Activated naive CD4-positive, alpha-beta T cell treated with anti-CD3 and anti-CD28 coated beads, Interleukin-2, amount 10 ng/mL, durations not matched to agents 7 days and 5 days (primary cell): Measurements from ENCODE around the gene TRIM59.

Experiments
- CTCF ChIA-PET: fragments of 350-600 bp; sonication (Branson Sonifier 250); formaldehyde crosslinking; loops from one replicate; lab custom pipeline; 2021; ENCODE audit warnings: antibody characterized with exemption; lab: Charles Lee
- DNase-seq: peaks from one replicate; pipeline ENCODE4 v3.0.0-alpha.2; 2020
- H3K27ac Mint-ChIP-seq: one replicate; pipeline ENCODE4 v1.8.0; 2021; ENCODE audit warnings: mild to moderate bottlenecking, moderate library complexity, mixed read lengths
- H3K27me3 Mint-ChIP-seq: one replicate; pipeline ENCODE4 v1.8.0; 2021; ENCODE audit warnings: mild to moderate bottlenecking, mixed read lengths
- H3K36me3 Mint-ChIP-seq: one replicate; pipeline ENCODE4 v1.8.0; 2021; ENCODE audit warnings: mixed read lengths
- H3K4me1 Mint-ChIP-seq: one replicate; pipeline ENCODE4 v1.8.0; 2021; ENCODE audit warnings: mixed read lengths
- H3K4me3 Mint-ChIP-seq: one replicate; pipeline ENCODE4 v1.8.0; 2021; ENCODE audit warnings: mild to moderate bottlenecking, moderate library complexity, mixed read lengths
- H3K9me3 Mint-ChIP-seq: one replicate; pipeline ENCODE4 v1.8.0; 2021; ENCODE audit warnings: mixed read lengths

The TRIM59 gene

GRCh38 chr3:160403796-160404470 lies 45.7 kb downstream of the TRIM59 start:
- Mint-ChIP-seq H3K27ac (peak overlapping the region; percentile 90), H3K9me3 (no peaks in the 10 kb centered on the region), H3K36me3 (peaks cover 61% of the 10 kb centered on the region), H3K4me3 (peak overlapping the region; percentile 91), H3K27me3 (peaks cover 6% of the 10 kb centered on the region), H3K4me1 (peaks cover 59% of the 10 kb centered on the region)
- CTCF ChIA-PET = no interaction called here
- no peak for DNase-seq

GRCh38 chr3:160403028-160403545 lies 46.5 kb downstream of the TRIM59 start:
- Mint-ChIP-seq H3K27me3 (peaks cover 6% of the 10 kb centered on the region), H3K4me3 (peak overlapping the region; percentile 91), H3K27ac (peak overlapping the region; percentile 90), H3K9me3 (no peaks in the 10 kb centered on the region), H3K4me1 (peaks cover 58% of the 10 kb centered on the region), H3K36me3 (peaks cover 55% of the 10 kb centered on the region)
- CTCF ChIA-PET = no interaction called here
- no peak for DNase-seq

- Mint-ChIP-seq H3K27ac (peak overlapping the region; percentile 83), H3K27me3 (peaks cover 6% of the 10 kb centered on the region), H3K4me3 (peak overlapping the region; percentile 91), H3K9me3 (no peaks in the 10 kb centered on the region), H3K4me1 (peaks cover 58% of the 10 kb centered on the region), H3K36me3 (peaks cover 51% of the 10 kb centered on the region)
- no peak for DNase-seq
- CTCF ChIA-PET = interaction anchor here (1.1 kb wide), 2 partner anchors 8 to 10 kb away, joined by 4 read pairs; no protein-coding TSS in a partner anchor
These were observed 47.2 kb downstream of the TRIM59 start for GRCh38 chr3:160402221-160403027.

- Mint-ChIP-seq H3K36me3 (peaks cover 46% of the 10 kb centered on the region), H3K4me1 (peaks cover 58% of the 10 kb centered on the region), H3K9me3 (no peaks in the 10 kb centered on the region), H3K27me3 (peaks cover 6% of the 10 kb centered on the region), H3K4me3 (peak overlapping the region; percentile 91), H3K27ac (peak overlapping the region; percentile 93)
- CTCF ChIA-PET = interaction anchor here (1.1 kb wide), 3 partner anchors 9 to 14 kb away, joined by 3 to 4 read pairs (median 4); no protein-coding TSS in a partner anchor
- DNase-seq = peak; percentile 28
These were observed 48.1 kb downstream of the TRIM59 start for GRCh38 chr3:160401291-160402095.

GRCh38 chr3:160400702-160401150 lies 48.9 kb downstream of the TRIM59 start:
- peak overlapping the region; percentile 91 for H3K4me3 Mint-ChIP-seq
- H3K27me3 Mint-ChIP-seq = peaks cover 6% of the 10 kb centered on the region
- CTCF ChIA-PET = interaction anchor here (1.1 kb wide), 1 partner anchor 15 kb away, joined by 3 read pairs; no protein-coding TSS in a partner anchor
- H3K4me1 Mint-ChIP-seq = peaks cover 54% of the 10 kb centered on the region
- H3K9me3 Mint-ChIP-seq = no peaks in the 10 kb centered on the region
- H3K27ac Mint-ChIP-seq = peak overlapping the region; percentile 99
- peak; percentile 40 for DNase-seq
- peaks cover 42% of the 10 kb centered on the region for H3K36me3 Mint-ChIP-seq

- Mint-ChIP-seq H3K27ac (peak overlapping the region; percentile 99), H3K36me3 (peaks cover 42% of the 10 kb centered on the region), H3K27me3 (peaks cover 6% of the 10 kb centered on the region), H3K4me1 (peaks cover 56% of the 10 kb centered on the region), H3K9me3 (no peaks in the 10 kb centered on the region), H3K4me3 (peak overlapping the region; percentile 91)
- CTCF ChIA-PET = interaction anchor here (0.8 to 2.1 kb wide), 2 partner anchors 13 to 49 kb away, joined by 3 to 9 read pairs; partner anchors contain the start of gene TRIM59
- DNase-seq = peak; percentile 62
These were observed 49.4 kb downstream of the TRIM59 start for GRCh38 chr3:160400030-160400701.

- Mint-ChIP-seq H3K4me3 (peak within 1 kb of the TSS; percentile 91), H3K9me3 (no peaks in the 10 kb centered on the region)
These were observed 50.2 kb downstream of the TRIM59 start, which contains the start of the genes IFT80 and SMC4 for GRCh38 chr3:160399125-160400029. Gene IFT80 (minus strand): TSS chr3:160399225. CDS start chr3:160384600, 14,625 bp downstream. Gene SMC4 (plus strand): TSS chr3:160399650. CDS start chr3:160400827, 1,177 bp downstream.

GRCh38 chr3:160398820-160399124 lies 50.8 kb downstream of the TRIM59 start:
- H3K27me3 Mint-ChIP-seq = peaks cover 6% of the 10 kb centered on the region
- peaks cover 34% of the 10 kb centered on the region for H3K36me3 Mint-ChIP-seq
- peak overlapping the region; percentile 91 for H3K4me3 Mint-ChIP-seq
- H3K9me3 Mint-ChIP-seq = no peaks in the 10 kb centered on the region
- DNase-seq = no peak
- H3K4me1 Mint-ChIP-seq = peaks cover 44% of the 10 kb centered on the region
- CTCF ChIA-PET = interaction anchor here (2.1 kb wide), 1 partner anchor 15 kb away, joined by 9 read pairs; no protein-coding TSS in a partner anchor
- peak overlapping the region; percentile 99 for H3K27ac Mint-ChIP-seq

More at GRCh38 chr3:160399125-160400029, 50.2 kb downstream of the TRIM59 start, which contains the start of the genes IFT80 and SMC4:
- Mint-ChIP-seq H3K4me1 (peaks cover 50% of the 10 kb centered on the region), H3K27me3 (peaks cover 6% of the 10 kb centered on the region), H3K36me3 (peaks cover 39% of the 10 kb centered on the region), H3K27ac (peak within 1 kb of the TSS; percentile 99)
- CTCF ChIA-PET = interaction anchor here (0.8 to 2.1 kb wide), 2 partner anchors 14 to 50 kb away, joined by 3 to 9 read pairs; partner anchors contain the start of gene TRIM59
- DNase-seq = peak; percentile 97

GRCh38 chr3:160395297-160395696 lies 54.3 kb downstream of the TRIM59 start:
- Mint-ChIP-seq H3K4me1 (peaks cover 31% of the 10 kb centered on the region), H3K9me3 (no peaks in the 10 kb centered on the region), H3K4me3 (no peak overlapping the region), H3K27me3 (peaks cover 6% of the 10 kb centered on the region), H3K27ac (no peak overlapping the region), H3K36me3 (peaks cover 15% of the 10 kb centered on the region)
- CTCF ChIA-PET = interaction anchor here (0.6 to 1.2 kb wide), 3 partner anchors 10 to 1017 kb away, joined by 3 to 5 read pairs (median 3); no protein-coding TSS in a partner anchor
- DNase-seq = no peak

GRCh38 chr3:160394009-160394392 lies 55.6 kb downstream of the TRIM59 start:
- DNase-seq = no peak
- peaks cover 11% of the 10 kb centered on the region for H3K36me3 Mint-ChIP-seq
- CTCF ChIA-PET = interaction anchor here (1.1 kb wide), 1 partner anchor 19 kb away, joined by 3 read pairs; no protein-coding TSS in a partner anchor
- no peak overlapping the region for H3K4me3 Mint-ChIP-seq
- H3K27ac Mint-ChIP-seq = no peak overlapping the region
- H3K4me1 Mint-ChIP-seq = peaks cover 30% of the 10 kb centered on the region
- no peaks in the 10 kb centered on the region for H3K9me3 Mint-ChIP-seq
- no peaks in the 10 kb centered on the region for H3K27me3 Mint-ChIP-seq

GRCh38 chr3:160393346-160394008 lies 56.1 kb downstream of the TRIM59 start:
- DNase-seq = no peak
- H3K27ac Mint-ChIP-seq = no peak overlapping the region
- CTCF ChIA-PET = no interaction called here
- H3K4me3 Mint-ChIP-seq = no peak overlapping the region
- peaks cover 26% of the 10 kb centered on the region for H3K4me1 Mint-ChIP-seq
- H3K27me3 Mint-ChIP-seq = no peaks in the 10 kb centered on the region
- peaks cover 9% of the 10 kb centered on the region for H3K36me3 Mint-ChIP-seq
- no peaks in the 10 kb centered on the region for H3K9me3 Mint-ChIP-seq
